Fibroblast of mammary gland (primary cell): ENCODE results near the gene NEDD4L.

Source experiments
- DNase-seq: peaks from one replicate; pipeline ENCODE4 v3.0.0-alpha.2; 2010; ENCODE audit warnings: low read depth
- H3K4me3 ChIP-seq: 2 replicates; pipeline ENCODE4 v1.5.1; 2011; ENCODE audit warnings: low read depth, mild to moderate bottlenecking, low read length, moderate library complexity; ENCODE audit not compliant: control insufficient read depth
- TF ChIP-seq, protein P1 (sequence below): conservative IDR thresholded peaks from 2 replicates; pipeline ENCODE4 v1.5.1; 2011; ENCODE audit warnings: low read depth, low read length, inconsistent platforms; ENCODE audit not compliant: control insufficient read depth, insufficient read depth

Gene NEDD4L

DNA sequence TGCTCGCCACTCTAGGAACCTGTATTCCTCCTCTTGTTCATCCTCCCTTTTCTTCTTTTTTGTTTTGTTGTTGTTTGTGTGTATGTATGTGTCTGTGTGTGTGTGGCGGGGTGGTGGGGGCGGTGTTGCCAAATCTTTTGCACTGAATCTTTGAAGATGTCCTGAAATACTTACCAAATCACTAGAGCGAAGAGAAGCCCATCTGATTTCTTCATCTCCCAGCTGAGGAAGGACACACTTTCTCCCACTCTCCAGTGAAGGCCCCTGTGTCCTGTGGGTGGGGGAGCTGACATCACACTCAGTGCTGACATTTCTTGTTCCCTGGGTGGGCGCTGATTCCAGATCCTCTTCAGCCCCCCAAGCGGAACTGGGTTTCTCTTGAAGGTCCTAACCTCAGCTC, 74.5 kb downstream of the NEDD4L start:
- DNase-seq = no peak
- H3K4me3 ChIP-seq = no peak overlapping the region
- TF ChIP-seq, protein P1, sequence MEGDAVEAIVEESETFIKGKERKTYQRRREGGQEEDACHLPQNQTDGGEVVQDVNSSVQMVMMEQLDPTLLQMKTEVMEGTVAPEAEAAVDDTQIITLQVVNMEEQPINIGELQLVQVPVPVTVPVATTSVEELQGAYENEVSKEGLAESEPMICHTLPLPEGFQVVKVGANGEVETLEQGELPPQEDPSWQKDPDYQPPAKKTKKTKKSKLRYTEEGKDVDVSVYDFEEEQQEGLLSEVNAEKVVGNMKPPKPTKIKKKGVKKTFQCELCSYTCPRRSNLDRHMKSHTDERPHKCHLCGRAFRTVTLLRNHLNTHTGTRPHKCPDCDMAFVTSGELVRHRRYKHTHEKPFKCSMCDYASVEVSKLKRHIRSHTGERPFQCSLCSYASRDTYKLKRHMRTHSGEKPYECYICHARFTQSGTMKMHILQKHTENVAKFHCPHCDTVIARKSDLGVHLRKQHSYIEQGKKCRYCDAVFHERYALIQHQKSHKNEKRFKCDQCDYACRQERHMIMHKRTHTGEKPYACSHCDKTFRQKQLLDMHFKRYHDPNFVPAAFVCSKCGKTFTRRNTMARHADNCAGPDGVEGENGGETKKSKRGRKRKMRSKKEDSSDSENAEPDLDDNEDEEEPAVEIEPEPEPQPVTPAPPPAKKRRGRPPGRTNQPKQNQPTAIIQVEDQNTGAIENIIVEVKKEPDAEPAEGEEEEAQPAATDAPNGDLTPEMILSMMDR = no peak

DNA sequence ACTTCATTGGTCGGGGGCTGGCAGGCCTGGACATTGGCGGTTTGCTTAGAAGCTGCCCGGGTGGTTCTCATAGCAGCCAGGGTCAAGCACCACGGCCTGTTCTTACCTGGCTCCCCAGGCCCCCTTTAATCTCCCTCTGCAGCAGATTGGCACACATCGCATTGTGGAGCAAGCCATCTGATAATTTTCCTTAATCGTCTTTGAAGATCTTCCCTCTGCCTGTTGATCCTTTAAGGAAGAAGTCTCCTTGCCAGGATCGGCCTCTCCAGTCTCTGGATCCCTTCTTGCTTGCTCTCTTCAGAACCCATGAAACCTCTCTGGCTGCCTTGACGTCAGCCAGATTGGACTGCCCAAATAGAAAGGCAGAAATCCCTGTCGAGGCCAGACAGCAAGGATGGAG, 75.8 kb downstream of the NEDD4L start:
- no peak for DNase-seq
- H3K4me3 ChIP-seq = no peak overlapping the region
- TF ChIP-seq, protein P1 = no peak

GRCh38 chr18:58124475-58124874, 80.4 kb downstream of the NEDD4L start:
- no peak for DNase-seq
- H3K4me3 ChIP-seq = no peak overlapping the region
- TF ChIP-seq, protein P1 = no peak

- DNase-seq = peak; percentile 6
- no peak overlapping the region for H3K4me3 ChIP-seq
- TF ChIP-seq, protein P1 = no peak
Observed at GRCh38 chr18:58125183-58125582, 81.2 kb downstream of the NEDD4L start.

- H3K4me3 ChIP-seq = no peak overlapping the region
- TF ChIP-seq, protein P1 = no peak
- DNase-seq = no peak
Observed at GRCh38 chr18:58125756-58126155, 81.7 kb downstream of the NEDD4L start.

DNA sequence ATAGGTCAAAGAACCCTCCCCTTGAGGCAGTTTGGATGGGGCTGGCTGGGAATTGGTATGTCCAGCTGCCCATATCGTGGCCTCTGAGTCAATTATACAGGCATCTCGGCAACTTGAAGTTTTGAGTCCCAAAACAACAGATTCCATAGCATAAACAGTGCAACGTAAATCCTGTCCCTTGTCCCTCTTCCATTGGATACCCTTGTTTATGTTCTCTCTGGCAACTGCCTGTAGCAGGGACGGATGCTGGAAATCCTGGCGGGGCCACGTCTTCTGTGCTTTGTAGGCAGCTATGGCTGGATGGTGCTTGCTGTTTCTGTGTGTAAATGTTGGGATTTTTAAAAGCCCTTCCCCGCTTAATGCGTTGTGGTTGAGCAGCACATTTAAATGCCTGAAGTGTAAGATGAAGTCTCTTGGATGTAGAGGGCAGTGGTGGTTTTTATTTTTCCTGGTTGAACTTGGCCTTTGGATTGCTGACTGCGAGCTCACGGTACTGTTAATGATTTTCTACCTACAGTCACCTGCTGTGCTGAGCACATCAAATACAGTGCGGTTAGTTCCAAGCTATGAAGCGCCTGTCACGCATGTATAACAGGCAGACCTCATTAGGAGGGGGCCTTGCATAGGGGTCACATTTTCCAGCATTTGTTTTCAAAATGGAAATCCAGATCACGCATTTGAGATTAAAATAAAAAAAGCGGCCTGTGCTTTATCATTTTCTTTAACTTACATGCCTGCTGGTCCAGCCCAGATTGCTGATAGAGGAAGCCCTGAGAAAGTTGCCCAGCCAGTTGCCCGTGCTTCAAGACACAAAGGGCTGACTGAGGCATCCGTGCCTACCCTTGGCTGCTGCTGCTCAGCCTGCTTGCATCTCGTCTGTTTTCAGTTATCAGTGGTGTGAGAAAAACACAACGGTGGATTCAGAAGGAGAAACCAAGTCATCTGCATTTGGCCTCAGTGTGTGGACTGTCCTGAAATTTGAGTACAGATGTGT, 84.7 kb downstream of the NEDD4L start:
- DNase-seq = no peak
- H3K4me3 ChIP-seq = no peak overlapping the region
- TF ChIP-seq, protein P1 = no peak
